HG02885 (cell line): Measurements from ENCODE around the gene PCDH20.
"Not testable (repeated sequence)": the region's sequence is repeated elsewhere in the genome, so short reads cannot be mapped to it uniquely, and the experiment has no call there.

Source experiments
- ATAC-seq: cut with Tn5 transposase; IDR thresholded peaks from one replicate; pipeline ENCODE4 v1.9.1; 2021; ENCODE audit warnings: mild to moderate bottlenecking; ENCODE audit not compliant: unreplicated experiment, poor library complexity

Gene PCDH20, protein sequence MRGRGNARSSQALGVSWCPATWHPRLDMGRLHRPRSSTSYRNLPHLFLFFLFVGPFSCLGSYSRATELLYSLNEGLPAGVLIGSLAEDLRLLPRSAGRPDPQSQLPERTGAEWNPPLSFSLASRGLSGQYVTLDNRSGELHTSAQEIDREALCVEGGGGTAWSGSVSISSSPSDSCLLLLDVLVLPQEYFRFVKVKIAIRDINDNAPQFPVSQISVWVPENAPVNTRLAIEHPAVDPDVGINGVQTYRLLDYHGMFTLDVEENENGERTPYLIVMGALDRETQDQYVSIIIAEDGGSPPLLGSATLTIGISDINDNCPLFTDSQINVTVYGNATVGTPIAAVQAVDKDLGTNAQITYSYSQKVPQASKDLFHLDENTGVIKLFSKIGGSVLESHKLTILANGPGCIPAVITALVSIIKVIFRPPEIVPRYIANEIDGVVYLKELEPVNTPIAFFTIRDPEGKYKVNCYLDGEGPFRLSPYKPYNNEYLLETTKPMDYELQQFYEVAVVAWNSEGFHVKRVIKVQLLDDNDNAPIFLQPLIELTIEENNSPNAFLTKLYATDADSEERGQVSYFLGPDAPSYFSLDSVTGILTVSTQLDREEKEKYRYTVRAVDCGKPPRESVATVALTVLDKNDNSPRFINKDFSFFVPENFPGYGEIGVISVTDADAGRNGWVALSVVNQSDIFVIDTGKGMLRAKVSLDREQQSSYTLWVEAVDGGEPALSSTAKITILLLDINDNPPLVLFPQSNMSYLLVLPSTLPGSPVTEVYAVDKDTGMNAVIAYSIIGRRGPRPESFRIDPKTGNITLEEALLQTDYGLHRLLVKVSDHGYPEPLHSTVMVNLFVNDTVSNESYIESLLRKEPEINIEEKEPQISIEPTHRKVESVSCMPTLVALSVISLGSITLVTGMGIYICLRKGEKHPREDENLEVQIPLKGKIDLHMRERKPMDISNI

DNA sequence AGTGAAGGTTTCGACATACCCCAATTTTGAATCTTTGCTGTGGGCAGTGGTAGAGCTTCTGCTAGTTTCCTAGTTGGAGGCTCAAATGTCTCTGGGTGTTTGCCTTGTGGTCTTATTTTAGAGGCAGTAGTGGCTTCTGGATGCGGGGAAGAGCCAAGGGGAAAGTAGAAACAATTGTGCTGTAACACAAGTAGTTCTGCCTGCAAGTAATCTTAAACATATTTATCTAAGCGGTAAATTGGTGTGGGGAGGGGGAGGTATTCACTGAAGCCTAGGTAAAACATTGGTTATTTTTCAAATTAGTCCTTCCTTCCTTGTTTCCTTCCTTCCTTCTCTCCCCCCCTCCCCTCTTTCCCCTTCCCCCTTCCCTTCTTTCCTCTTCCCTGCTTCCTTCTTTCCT is at the start of gene PCDH20:
TSS of gene PCDH20 (minus strand) at position 101 of the 400 bp plus-strand sequence. CDS start 691 bp downstream, outside the sequence.
- ATAC-seq: no peak

GRCh38 chr13:61463024-61463423 is 47.4 kb upstream of the PCDH20 start:
- no peak for ATAC-seq

GRCh38 chr13:61453121-61453520 is 37.5 kb upstream of the PCDH20 start:
- ATAC-seq: no peak

DNA sequence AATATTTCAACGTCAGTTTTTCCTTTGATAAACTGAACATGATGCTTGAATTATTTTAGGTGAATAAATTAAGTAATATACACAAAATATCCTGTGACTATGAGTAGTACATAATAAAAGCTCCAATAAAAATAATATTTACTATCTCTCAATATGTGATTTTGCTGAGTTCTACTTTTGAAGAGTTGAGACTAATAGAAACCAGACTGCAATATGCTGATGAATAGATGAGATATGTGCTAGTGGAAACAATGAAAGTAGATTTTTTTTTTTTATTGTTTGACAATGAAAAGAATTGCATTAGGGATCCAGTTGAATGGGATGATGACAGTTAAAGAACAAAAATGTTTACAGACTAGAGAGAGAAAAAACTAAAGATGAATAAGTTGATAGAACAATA is 16.4 kb upstream of the PCDH20 start:
- ATAC-seq: no peak

DNA sequence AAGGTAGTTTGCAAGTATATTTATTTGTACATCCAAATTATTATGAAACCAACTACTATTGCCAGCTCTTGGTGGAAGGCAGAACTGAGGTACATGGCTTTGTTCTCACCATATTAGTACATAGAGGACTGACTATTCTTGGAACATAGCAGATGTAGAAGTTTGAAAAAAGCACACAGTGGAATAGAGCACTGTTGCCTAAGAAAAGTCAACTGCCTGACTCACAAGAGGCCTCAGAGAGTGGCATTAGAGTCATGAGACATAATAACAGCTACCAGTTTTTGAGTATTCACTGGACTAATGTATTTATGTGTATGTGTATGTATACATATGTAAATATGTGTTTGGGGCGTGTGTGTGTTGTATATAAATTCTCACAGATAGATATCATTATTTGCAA is 8.3 kb upstream of the PCDH20 start:
- ATAC-seq: no peak

DNA sequence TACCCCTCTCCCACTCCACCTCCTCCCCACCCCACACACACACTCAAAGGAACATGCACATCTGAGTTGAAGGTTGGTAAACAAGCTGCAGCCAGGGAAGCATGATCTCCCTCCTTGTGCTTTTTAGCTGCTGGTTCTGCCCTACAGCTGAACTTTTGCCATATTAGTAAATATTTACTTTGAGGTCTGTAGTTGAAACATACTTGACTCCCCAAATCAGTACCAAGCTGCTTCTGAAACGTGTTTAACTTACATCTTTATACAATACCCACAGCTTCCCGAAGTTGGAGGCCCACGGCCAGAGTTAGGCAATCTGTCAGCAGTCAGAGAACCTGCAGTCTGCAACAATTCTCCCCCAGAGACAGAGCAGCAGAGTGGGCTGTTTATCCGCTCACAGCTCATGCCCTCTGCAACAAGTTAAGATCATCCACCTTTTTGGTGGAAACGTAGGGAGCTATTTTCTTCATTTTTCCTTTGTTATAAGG is 1.5 kb upstream of the PCDH20 start:
- no peak for ATAC-seq

GRCh38 chr13:61415058-61415721 is 459 bp downstream of the PCDH20 start:
- ATAC-seq: no peak

DNA sequence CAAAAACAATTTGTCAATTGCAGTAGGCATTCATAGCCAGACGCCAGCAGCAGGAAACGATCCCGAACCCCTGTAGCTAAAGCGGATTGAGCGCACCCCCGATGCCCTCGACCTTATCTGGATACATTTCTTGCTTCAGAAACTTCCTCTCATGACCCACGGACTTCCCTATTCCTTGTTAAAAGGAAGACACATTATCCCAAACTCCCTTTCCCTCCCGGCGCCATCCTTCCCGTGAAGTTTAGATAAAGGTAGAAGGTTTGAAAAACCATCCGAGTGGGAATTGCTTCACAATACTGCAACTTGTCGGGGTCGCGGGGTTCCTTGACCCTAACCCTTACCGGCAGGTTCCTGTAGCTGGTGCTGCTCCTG is 977 bp downstream of the PCDH20 start:
- ATAC-seq: no peak

GRCh38 chr13:61413572-61414535 is 1.8 kb downstream of the PCDH20 start:
- ATAC-seq: no peak

DNA sequence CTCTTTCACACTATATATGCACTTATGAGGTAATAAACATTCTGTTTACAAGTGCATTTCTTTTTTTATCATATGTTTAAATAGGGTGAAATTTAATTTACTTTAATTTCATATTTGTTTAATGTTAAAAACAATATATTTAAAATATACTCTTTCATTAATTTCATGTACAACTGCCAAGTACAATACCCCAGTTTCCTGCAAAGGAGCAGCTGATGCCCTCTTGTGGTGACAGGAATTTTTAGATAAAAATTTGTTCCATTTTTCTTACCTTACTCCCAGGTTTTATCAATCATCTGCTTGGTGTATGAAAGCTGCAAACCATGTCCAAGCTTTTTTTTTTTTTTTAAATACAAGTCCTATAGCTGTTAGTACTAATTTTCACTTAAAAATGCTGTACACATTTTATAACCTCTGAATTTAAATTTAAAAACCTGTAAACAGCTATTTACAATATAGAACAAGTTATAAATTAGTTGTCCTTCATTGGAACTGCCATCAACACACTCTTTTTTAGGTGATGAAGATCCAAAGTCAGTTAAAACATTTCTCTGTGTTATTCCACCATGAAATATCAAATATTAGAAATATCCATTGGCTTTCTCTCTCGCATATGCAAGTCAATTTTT is 4.9 kb downstream of the PCDH20 start:
- no peak for ATAC-seq

- no peak for ATAC-seq
These were observed 5.4 kb downstream of the PCDH20 start for GRCh38 chr13:61410266-61410665.

DNA sequence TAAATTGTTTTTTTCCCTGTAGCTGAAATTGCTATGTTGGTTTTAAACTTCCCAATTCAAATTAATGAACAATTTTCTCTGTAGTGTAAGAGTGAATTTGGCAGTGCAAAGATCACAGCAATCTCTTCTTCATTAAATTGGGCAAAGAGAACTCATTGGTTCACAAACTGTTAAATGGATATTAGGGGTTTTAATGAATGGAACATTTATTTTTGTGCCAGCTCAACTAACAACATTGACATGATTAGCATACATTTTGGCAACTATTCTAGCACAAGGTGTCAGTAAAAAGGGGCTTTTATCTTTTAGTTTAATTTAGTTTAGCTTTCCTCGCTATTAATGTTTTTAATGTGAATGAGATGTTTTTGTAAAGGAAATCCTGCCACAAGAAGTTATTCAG is 7.1 kb downstream of the PCDH20 start:
- no peak for ATAC-seq

- ATAC-seq: no peak
These were observed 9.4 kb downstream of the PCDH20 start for GRCh38 chr13:61406275-61406674.

DNA sequence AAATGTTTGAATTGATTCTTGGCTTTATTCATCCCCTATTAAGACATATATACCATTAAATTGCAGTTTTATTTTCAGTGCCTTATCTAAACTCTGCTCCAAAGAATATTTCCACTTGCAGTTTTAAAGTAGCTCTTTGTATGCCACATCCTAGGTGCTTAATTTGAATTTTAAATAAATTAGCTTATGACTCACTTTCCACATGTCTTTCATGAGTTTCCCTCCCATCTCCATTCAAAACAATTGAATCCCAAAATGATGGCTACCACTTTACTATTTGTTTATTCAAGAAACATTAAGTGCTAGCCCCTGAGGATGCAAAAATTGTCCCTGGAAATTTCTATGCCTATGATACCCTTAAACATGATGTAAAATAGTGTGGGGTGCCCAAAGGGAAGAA is 19.5 kb downstream of the PCDH20 start:
- ATAC-seq: no peak

GRCh38 chr13:61391426-61391825 is 24.2 kb downstream of the PCDH20 start:
- no peak for ATAC-seq

DNA sequence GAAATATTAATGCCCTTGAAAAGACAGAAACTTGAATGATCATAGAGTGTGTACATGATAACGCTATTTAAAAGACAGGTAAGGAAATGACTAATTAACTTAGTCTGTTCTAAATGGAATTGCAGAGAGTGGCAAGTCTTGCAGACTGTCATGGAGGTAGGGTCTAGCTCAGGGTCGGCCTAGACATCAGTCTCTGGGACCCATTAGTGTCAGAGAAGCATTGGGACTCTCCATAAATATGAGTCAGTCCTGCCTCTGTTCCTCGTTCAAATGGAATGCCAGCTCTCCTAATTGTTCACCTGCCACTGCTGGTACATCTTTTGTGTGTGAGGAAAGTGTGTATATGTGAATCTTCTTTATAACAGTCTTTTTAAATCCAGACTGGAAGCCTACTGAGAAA is 28.0 kb downstream of the PCDH20 start:
- ATAC-seq: no peak

- ATAC-seq: no peak
These were observed 32.5 kb downstream of the PCDH20 start for GRCh38 chr13:61383111-61383510.

DNA sequence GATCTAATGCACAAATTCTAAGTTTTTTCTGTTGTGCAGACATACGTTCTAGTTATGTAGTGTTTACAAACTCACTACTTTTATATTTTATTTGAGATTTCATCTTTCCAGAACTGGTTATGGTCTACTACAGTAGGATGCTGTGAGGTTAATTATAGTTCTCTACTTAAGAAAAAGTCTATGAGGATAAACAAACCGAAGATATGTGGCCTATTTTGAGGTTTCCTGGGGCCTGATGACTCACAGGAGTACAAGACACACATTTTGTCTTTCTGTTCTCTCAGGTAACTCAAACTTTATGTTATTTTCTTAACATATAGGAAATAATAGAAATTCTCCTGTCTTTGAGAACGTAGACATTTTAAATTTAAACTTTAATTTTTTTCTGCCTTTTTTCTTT is 45.1 kb downstream of the PCDH20 start:
- ATAC-seq: no peak

GRCh38 chr13:61364690-61365089 is 51.0 kb downstream of the PCDH20 start:
- ATAC-seq: not testable (repeated sequence)
